Skeletal muscle cell (primary cell): ENCODE results near the gene CCNK.

Source experiments
- DNase-seq: peaks from one replicate; pipeline ENCODE4 v3.0.0-alpha.2; 2010; ENCODE audit warnings: low read depth
- H3K4me3 ChIP-seq: 2 replicates; pipeline ENCODE4 v1.5.1; 2011; ENCODE audit warnings: low read depth, mild to moderate bottlenecking, control low read depth, low read length, moderate library complexity

Gene CCNK

GRCh38 chr14:99463974-99464373 lies 17.2 kb upstream of the CCNK start:
- no peak for DNase-seq
- H3K4me3 ChIP-seq = no peak overlapping the region

- H3K4me3 ChIP-seq = no peak overlapping the region
- no peak for DNase-seq
These were observed 15.9 kb upstream of the CCNK start for GRCh38 chr14:99465288-99465687.

- H3K4me3 ChIP-seq = no peak overlapping the region
- no peak for DNase-seq
These were observed 14.5 kb upstream of the CCNK start for GRCh38 chr14:99466758-99467157.

- H3K4me3 ChIP-seq = no peak overlapping the region
- no peak for DNase-seq
These were observed 13.7 kb upstream of the CCNK start for GRCh38 chr14:99467336-99468078.

- no peak overlapping the region for H3K4me3 ChIP-seq
- no peak for DNase-seq
These were observed 13.1 kb upstream of the CCNK start for GRCh38 chr14:99468081-99468480.

GRCh38 chr14:99468836-99469592 lies 12.2 kb upstream of the CCNK start:
- no peak overlapping the region for H3K4me3 ChIP-seq

GRCh38 chr14:99471731-99472130 lies 9.5 kb upstream of the CCNK start:
- no peak overlapping the region for H3K4me3 ChIP-seq
- no peak for DNase-seq

More at GRCh38 chr14:99468836-99469592, 12.2 kb upstream of the CCNK start:
- no peak for DNase-seq

GRCh38 chr14:99472937-99473336 lies 8.3 kb upstream of the CCNK start:
- no peak overlapping the region for H3K4me3 ChIP-seq
- DNase-seq = no peak

- H3K4me3 ChIP-seq = no peak overlapping the region
- DNase-seq = no peak
These were observed 7.8 kb upstream of the CCNK start for GRCh38 chr14:99473458-99473857.

GRCh38 chr14:99475179-99475578 lies 6.0 kb upstream of the CCNK start:
- no peak overlapping the region for H3K4me3 ChIP-seq

GRCh38 chr14:99475660-99476059 lies 5.5 kb upstream of the CCNK start:
- no peak overlapping the region for H3K4me3 ChIP-seq
- no peak for DNase-seq

More at GRCh38 chr14:99475179-99475578, 6.0 kb upstream of the CCNK start:
- DNase-seq = no peak

- no peak overlapping the region for H3K4me3 ChIP-seq
- no peak for DNase-seq
These were observed 4.3 kb upstream of the CCNK start for GRCh38 chr14:99476864-99477263.

GRCh38 chr14:99478128-99478527 lies 3.1 kb upstream of the CCNK start:
- no peak for DNase-seq
- H3K4me3 ChIP-seq = no peak overlapping the region

GRCh38 chr14:99479160-99479905 lies 1.9 kb upstream of the CCNK start:
- H3K4me3 ChIP-seq = peak overlapping the region; percentile 78
- no peak for DNase-seq

GRCh38 chr14:99479906-99480869 lies 1.0 kb upstream of the CCNK start, which contains the start of gene SETD3:
Gene SETD3, minus strand, starts transcription at chr14:99480859. Its CDS starts 15,054 bp downstream, at chr14:99465805.
- H3K4me3 ChIP-seq = peak within 1 kb of the TSS; percentile 100
- DNase-seq = peak; percentile 27

GRCh38 chr14:99481745-99482099 lies 513 bp downstream of the CCNK start:
- no peak for DNase-seq

GRCh38 chr14:99484106-99484505 lies 2.9 kb downstream of the CCNK start:
- H3K4me3 ChIP-seq = no peak overlapping the region
- no peak for DNase-seq

More at GRCh38 chr14:99481745-99482099, 513 bp downstream of the CCNK start:
- peak overlapping the region; percentile 100 for H3K4me3 ChIP-seq

GRCh38 chr14:99497341-99497740 lies 16.1 kb downstream of the CCNK start:
- no peak overlapping the region for H3K4me3 ChIP-seq
- DNase-seq = no peak

- no peak overlapping the region for H3K4me3 ChIP-seq
- no peak for DNase-seq
These were observed 16.7 kb downstream of the CCNK start for GRCh38 chr14:99497894-99498293.
